Adrenal gland (tissue), 12 donors: ENCODE measurements around the gene LBH. TPM values are rescaled to one million over a fixed set of nuclear protein-coding genes. Genes with fewer than 3 reads are reported as not detected.

ENCODE experiments used
- DNase-seq, 7 donors: peaks; one replicate each; pipeline ENCODE4 v3.0.0-alpha.2; 2019 to 2020
- H3K27ac ChIP-seq, 5 donors: fragments of 200-600 bp; sonication (generic) in 4 of 5; 1 replicate in 3 of 5; 2 replicates in 2 of 5; pipeline versions ENCODE4 v1.5.1 to v1.8.0; 2016 to 2020; ENCODE audit warnings: mild to moderate bottlenecking in 1 of 5
- H3K27me3 ChIP-seq: fragments of 200-600 bp; 2 replicates; pipeline ENCODE4 v1.8.0; 2021
- H3K36me3 ChIP-seq, 2 donors: fragments of 200-600 bp; replicated peaks in 1 of 2; 1 replicate in 1 of 2; 2 replicates in 1 of 2; pipeline versions ENCODE4 v1.5.1 to v1.8.0; 2018 to 2022
- H3K4me1 ChIP-seq, 2 donors: fragments of 200-600 bp; replicated peaks in 1 of 2; 1 replicate in 1 of 2; 2 replicates in 1 of 2; pipeline versions ENCODE4 v1.5.1 to v1.8.0; 2018 to 2021
- H3K4me3 ChIP-seq, 4 donors: fragments of 200-600 bp; sonication (generic) in 3 of 4; one replicate each; pipeline ENCODE4 v1.5.1; 2016 to 2018
- H3K9me3 ChIP-seq, 3 donors: fragments of 200-600 bp; sonication (generic) in 1 of 3; replicated peaks in 1 of 3; 1 replicate in 2 of 3; 2 replicates in 1 of 3; pipeline versions ENCODE4 v1.5.1 to v1.8.0; 2016 to 2021
- CTCF ChIP-seq, 6 experiments: fragments of 450-650 bp in 4 of 6; fragments of 200-600 bp in 2 of 6; sonication (generic) in 1 of 6; IDR thresholded peaks; 1 replicate in 5 of 6; 2 replicates in 1 of 6; pipeline versions ENCODE4 v1.5.1 to v1.8.0; 2016 to 2021; ENCODE audit warnings: antibody characterized with exemption in 6 of 6, mild to moderate bottlenecking in 2 of 6, moderate library complexity in 1 of 6
- POLR2A ChIP-seq, 2 donors: fragments of 450-650 bp; IDR thresholded peaks; one replicate each; pipeline ENCODE4 v1.6.1; 2017; ENCODE audit warnings: antibody characterized with exemption in 2 of 2, mild to moderate bottlenecking in 2 of 2, moderate library complexity in 1 of 2
- WGBS, 4 donors: extraction: QIAGEN DNeasy Blood & Tissue Kit in 2 of 4; methylation state at CpG; one replicate each; pipeline versions ENCODE4 v1.1.5 to v1.1.7; 2013 to 2017; 5-methylcytosine and 5-hydroxymethylcytosine counted together
- intact Hi-C, 2 donors: fragments of 100-400 bp; cut with DNase I; formaldehyde crosslinking; loops; one replicate each; pipeline versions ENCODE4 v1.14.1 to v1.15.0; 2022 to 2023
- polyA plus RNA-seq, 3 donors: library from polyadenylated mRNA; stranded (reverse); fragments of 200-250 nt in 2 of 3; fragments of 350-450 nt in 1 of 3; fragmentation: Illumina TruSeq in 1 of 3; extraction: RNeasy Lipid Tissue Mini Kit (QIAGEN cat#74804) in 1 of 3; gene quantifications; one replicate each; pipeline ENCODE4 v1.2.3, GENCODE V29; 2013 to 2014
- total RNA-seq, 9 donors: library from RNA; depleted of rRNA in 4 of 9; stranded (reverse); fragments of >200 nt in 4 of 9; fragments of 120-200 nt in 1 of 9; fragmentation: NEBNext Ultra II Directional in 1 of 9; extraction: Animal tissue kit (Norgen Biotek cat#: 25700) in 1 of 9; gene quantifications; one replicate each; pipeline versions ENCODE4 v1.1.0 to v1.2.4, GENCODE V29; 2013 to 2023
- donor health status: healthy with polysubstance abuse.
- donor health status: Bipolar disorder and iron deficiency.
- donor health status: DM: yes; HTN: yes; CAD: no.
- donor health status: DM: no; HTN: no; CAD: no.
- donor health status: DM: no; HTN: no; CAD: no.
- donor health status: DM: yes; HTN: yes; CAD: no.

Gene LBH
- total and polyA plus RNA-seq, 12 donors: 7.6 to 76.4 (median 11.4) TPM

- Histone ChIP-seq H3K4me3 (no peak overlapping the region), H3K9me3 (no peaks in the 10 kb centered on the region), H3K27me3 (no peaks in the 10 kb centered on the region), H3K36me3 (no peaks in the 10 kb centered on the region), H3K27ac (no peak overlapping the region), H3K4me1 (peaks cover 0 to 25% of the 10 kb centered on the region in 2 donors)
- DNase-seq: peak in 1 of 7 donors; percentile 38
- TF ChIP-seq POLR2A (IDR thresholded peaks at IDR 0.05): no peak
- TF ChIP-seq CTCF (IDR thresholded peaks at IDR 0.05): no peak
- intact Hi-C loops: loop anchor here in 1 of 2 donors (10.0 kb wide), 1 partner anchor 208 kb away; the partner anchor contains the start of gene LCLAT1
- 56 to 87% (median 80%) methylated on average over 8 of the region's 8 CpGs for WGBS, 4 donors
These were observed 5.4 kb downstream of the LBH start for GRCh38 chr2:30236591-30237238.

GRCh38 chr2:30237239-30237965 lies 6.1 kb downstream of the LBH start:
- Histone ChIP-seq H3K27ac (peak overlapping the region in 2 of 5 donors; percentile 12 to 62), H3K36me3 (no peaks in the 10 kb centered on the region), H3K9me3 (no peaks in the 10 kb centered on the region), H3K27me3 (no peaks in the 10 kb centered on the region), H3K4me1 (peaks cover 0 to 18% of the 10 kb centered on the region in 2 donors), H3K4me3 (no peak overlapping the region)
- DNase-seq: peak in 1 of 7 donors; percentile 36
- intact Hi-C loops: loop anchor here in 1 of 2 donors (10.0 kb wide), 1 partner anchor 207 kb away; the partner anchor contains the start of gene LCLAT1
- no peak for TF ChIP-seq CTCF (IDR thresholded peaks at IDR 0.05)
- TF ChIP-seq POLR2A (IDR thresholded peaks at IDR 0.05): no peak
- 61 to 84% (median 75%) methylated on average over 7 to 8 of the region's 8 CpGs for WGBS, 4 donors

- H3K9me3 ChIP-seq: no peaks in the 10 kb centered on the region
- H3K27me3 ChIP-seq: no peaks in the 10 kb centered on the region
- no peak for DNase-seq
- 75 to 83% (median 78%) methylated on average over 12 to 13 of the region's 13 CpGs for WGBS, 4 donors
- H3K4me1 ChIP-seq: peaks cover 0 to 17% of the 10 kb centered on the region in 2 donors
- peaks cover 0 to 6% of the 10 kb centered on the region in 2 donors for H3K36me3 ChIP-seq
- intact Hi-C loops: loop anchor here in 1 of 2 donors (10.0 kb wide), 1 partner anchor 207 kb away; the partner anchor contains the start of gene LCLAT1
- TF ChIP-seq CTCF (IDR thresholded peaks at IDR 0.05): no peak
- no peak overlapping the region for H3K4me3 ChIP-seq
- H3K27ac ChIP-seq: peak overlapping the region in 1 of 5 donors; percentile 62
These were observed 6.8 kb downstream of the LBH start for GRCh38 chr2:30237966-30238800.
